GM23338 (cell line): ENCODE results near the gene CDC27.

Experiments used
- CTCF ChIP-seq, 2 experiments: fragments of 200-600 bp in 1 of 2; sonication (generic) in 1 of 2; conservative IDR thresholded peaks; 2 replicates each; pipeline versions ENCODE4 v1.5.1 to v1.6.1; 2016 to 2017; ENCODE audit warnings: antibody characterized with exemption in 2 of 2, low read depth in 2 of 2, mild to moderate bottlenecking in 2 of 2, moderate library complexity in 1 of 2
- EZH2 ChIP-seq: fragments of 200-600 bp; sonication (generic); IDR thresholded peaks from one replicate; pipeline ENCODE4 v1.8.0; 2017; ENCODE audit warnings: antibody characterized with exemption, mild to moderate bottlenecking, low read depth; ENCODE audit not compliant: unreplicated experiment
- EZH2phosphoT487 ChIP-seq: fragments of 200-600 bp; sonication (generic); IDR thresholded peaks from one replicate; pipeline ENCODE4 v1.8.1; 2018; ENCODE audit warnings: antibody characterized with exemption; ENCODE audit not compliant: unreplicated experiment
- JUNB ChIP-seq: IDR thresholded peaks from one replicate; pipeline ENCODE4 v1.6.1; 2016; ENCODE audit warnings: antibody characterized with exemption; ENCODE audit not compliant: unreplicated experiment
- POLR2AphosphoS5 ChIP-seq: IDR thresholded peaks from 2 replicates; pipeline ENCODE4 v1.6.1; 2016; ENCODE audit warnings: antibody characterized with exemption, low read depth
- ZNF114 ChIP-seq: fragments of 250-450 bp; sonication (Bioruptor Pico); IDR thresholded peaks from 2 replicates; pipeline ENCODE4 v1.5.0; 2020; ENCODE audit warnings: mild to moderate bottlenecking, moderate library complexity
- ZNF331 ChIP-seq: fragments of 250-450 bp; sonication (Bioruptor Pico); IDR thresholded peaks from 2 replicates; pipeline ENCODE4 v1.5.0; 2020; ENCODE audit warnings: low read depth, mild to moderate bottlenecking, moderate library complexity
- ZNF462 ChIP-seq: fragments of 250-450 bp; sonication (Bioruptor Pico); IDR thresholded peaks from 2 replicates; pipeline ENCODE4 v1.5.0; 2020; ENCODE audit warnings: mild to moderate bottlenecking, moderate library complexity
- TF ChIP-seq, protein P1 (sequence below): IDR thresholded peaks from one replicate; pipeline ENCODE4 v1.6.1; 2018; ENCODE audit warnings: antibody characterized with exemption; ENCODE audit not compliant: unreplicated experiment

DNA sequence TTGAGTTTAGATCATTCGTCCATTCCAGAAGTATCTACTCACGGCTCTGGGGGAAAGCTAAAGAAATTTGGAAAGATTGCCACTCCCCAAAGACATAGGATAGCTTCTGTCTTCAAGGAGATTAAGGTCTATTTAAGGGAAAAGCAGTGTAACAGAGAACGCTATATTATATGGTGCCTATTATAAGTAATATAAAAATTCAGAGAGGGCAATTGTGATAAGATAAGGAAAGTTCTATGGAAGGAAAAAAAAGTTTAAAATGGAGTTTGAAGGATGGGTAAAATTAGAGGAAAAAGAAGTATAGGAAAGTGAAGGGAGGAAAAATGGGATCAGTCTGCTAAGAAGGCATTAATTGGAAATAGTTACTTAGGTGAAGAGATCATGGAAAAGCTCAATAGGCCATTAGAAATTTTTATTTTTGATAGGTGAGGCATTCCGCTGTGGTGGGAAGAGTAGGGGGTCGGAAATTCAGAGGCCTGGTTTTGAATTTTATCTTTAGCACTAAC lies 690 bp upstream of the CDC27 start:
- TF ChIP-seq, protein P1, sequence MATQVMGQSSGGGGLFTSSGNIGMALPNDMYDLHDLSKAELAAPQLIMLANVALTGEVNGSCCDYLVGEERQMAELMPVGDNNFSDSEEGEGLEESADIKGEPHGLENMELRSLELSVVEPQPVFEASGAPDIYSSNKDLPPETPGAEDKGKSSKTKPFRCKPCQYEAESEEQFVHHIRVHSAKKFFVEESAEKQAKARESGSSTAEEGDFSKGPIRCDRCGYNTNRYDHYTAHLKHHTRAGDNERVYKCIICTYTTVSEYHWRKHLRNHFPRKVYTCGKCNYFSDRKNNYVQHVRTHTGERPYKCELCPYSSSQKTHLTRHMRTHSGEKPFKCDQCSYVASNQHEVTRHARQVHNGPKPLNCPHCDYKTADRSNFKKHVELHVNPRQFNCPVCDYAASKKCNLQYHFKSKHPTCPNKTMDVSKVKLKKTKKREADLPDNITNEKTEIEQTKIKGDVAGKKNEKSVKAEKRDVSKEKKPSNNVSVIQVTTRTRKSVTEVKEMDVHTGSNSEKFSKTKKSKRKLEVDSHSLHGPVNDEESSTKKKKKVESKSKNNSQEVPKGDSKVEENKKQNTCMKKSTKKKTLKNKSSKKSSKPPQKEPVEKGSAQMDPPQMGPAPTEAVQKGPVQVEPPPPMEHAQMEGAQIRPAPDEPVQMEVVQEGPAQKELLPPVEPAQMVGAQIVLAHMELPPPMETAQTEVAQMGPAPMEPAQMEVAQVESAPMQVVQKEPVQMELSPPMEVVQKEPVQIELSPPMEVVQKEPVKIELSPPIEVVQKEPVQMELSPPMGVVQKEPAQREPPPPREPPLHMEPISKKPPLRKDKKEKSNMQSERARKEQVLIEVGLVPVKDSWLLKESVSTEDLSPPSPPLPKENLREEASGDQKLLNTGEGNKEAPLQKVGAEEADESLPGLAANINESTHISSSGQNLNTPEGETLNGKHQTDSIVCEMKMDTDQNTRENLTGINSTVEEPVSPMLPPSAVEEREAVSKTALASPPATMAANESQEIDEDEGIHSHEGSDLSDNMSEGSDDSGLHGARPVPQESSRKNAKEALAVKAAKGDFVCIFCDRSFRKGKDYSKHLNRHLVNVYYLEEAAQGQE = no peak
- no peak for TF ChIP-seq JUNB
- no peak for TF ChIP-seq CTCF (conservative IDR thresholded peaks at IDR 0.05; ENCODE audit: low read depth in 2 of 2)
- no peak for TF ChIP-seq EZH2phosphoT487
- no peak for TF ChIP-seq POLR2AphosphoS5
- no peak for TF ChIP-seq EZH2
- no peak for TF ChIP-seq ZNF331 (CRISPR knock-in tag)
- no peak for TF ChIP-seq ZNF114
- no peak for TF ChIP-seq ZNF462
